GOT3 (cell line): Measurements from ENCODE around the gene FERMT1.
"Not testable (repeated sequence)": the region's sequence is repeated elsewhere in the genome, so short reads cannot be mapped to it uniquely, and the experiment has no call there.

Experiments used
- DNase-seq: peaks from one replicate; lab custom pipeline; 2025; ENCODE audit warnings: mixed read lengths; lab: John Stamatoyannopoulos, UW

FERMT1 gene

GRCh38 chr20:6040540-6040939, 82.3 kb downstream of the FERMT1 start:
- no peak for DNase-seq

DNA sequence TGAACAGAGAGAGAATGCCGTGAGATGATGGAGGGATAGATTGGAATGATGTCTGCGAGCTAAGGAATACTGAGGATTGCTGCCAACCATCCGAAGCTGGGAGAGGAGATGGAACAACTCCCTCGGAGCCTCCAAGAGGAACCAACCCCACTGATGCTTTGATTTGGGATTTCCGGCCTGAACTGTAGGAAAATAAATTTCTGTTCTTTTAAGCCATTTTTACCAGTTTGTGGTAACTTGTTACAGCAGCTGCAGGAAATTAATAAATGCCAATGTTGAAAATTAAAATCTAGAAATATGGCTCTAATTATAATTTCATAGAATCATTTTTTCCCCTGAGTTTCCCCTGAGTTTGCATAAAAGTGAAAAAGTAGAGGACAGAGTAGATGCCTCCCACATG, 83.1 kb downstream of the FERMT1 start:
- no peak for DNase-seq

DNA sequence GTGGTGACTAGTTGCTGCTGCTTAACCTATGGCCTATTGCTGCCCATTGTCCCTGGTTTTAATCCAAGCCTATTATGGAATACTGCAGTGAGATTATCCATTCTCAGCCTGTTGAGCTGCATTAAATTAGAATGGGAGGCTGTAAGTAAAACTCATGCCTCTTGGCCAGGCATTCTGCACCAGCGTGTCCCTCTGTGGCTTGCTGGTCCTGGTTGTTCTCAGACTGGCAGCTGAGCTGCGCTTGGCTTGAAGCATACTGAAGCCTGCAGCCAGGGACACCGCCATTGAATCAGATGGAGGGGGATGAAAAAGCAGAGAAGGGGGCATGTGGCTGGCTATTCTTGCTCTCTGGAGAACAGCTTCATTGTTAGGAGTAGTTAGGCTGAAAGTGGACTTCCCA, 84.6 kb downstream of the FERMT1 start:
- DNase-seq = no peak

- no peak for DNase-seq
Observed at GRCh38 chr20:6037082-6037481, 85.7 kb downstream of the FERMT1 start.

DNA sequence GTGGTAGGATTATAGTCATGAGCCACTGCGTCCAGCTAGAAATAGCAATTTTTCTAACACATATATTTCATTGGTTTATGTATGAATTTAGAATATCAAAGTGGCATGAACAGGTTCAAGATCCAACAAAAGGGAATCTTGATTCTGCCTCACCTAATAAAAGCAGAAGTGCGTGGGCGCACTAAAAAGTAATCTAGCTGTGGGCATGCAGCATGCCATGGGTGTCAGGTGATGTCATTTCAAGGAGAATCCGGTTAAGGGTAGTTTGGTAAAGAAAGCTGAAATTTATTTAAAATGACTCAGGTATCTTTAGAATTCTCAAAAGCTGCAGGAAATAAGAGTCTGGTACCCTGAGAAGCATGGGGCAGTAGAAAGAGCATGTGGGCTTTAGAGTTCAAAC, 86.6 kb downstream of the FERMT1 start:
- DNase-seq = no peak

DNA sequence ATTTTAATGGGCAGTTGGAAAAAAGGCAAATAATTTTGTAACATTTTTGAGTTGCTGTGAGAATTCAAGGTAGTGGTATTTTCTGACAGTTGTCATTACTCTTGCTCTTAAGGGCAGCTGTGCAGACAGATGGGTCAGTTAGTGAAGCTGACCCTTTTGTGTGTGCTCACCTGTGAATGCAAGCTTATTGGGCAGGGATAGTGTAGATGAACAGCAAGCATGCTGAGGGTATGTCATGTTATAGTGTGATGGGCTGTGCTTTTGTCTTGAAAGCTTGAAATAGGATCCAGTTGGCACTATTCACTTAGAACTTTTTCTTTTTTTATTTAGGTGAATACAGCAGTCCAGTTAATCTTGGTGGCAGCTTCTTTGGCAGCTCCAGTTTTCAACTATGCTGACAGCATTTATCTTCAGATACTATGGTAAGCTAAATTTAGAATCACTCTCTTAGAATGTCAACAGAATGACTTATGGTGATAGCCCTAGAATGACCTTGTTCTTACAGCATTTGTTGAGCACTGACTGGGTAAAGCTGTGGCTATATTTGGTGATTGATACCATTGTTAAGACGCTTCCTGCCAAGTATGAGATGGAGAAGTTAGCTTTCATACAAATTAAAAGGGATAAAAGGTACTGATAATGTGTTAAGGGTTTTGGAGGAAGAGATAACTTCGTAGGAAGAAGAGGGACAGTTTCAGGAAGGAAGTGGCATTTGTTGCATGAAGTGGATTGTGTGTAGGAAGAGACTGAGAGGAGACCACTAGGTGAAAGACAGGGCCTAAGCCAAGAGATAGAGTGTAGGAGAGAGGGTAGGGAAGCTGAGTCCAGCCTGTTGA, 88.5 kb downstream of the FERMT1 start:
- no peak for DNase-seq

DNA sequence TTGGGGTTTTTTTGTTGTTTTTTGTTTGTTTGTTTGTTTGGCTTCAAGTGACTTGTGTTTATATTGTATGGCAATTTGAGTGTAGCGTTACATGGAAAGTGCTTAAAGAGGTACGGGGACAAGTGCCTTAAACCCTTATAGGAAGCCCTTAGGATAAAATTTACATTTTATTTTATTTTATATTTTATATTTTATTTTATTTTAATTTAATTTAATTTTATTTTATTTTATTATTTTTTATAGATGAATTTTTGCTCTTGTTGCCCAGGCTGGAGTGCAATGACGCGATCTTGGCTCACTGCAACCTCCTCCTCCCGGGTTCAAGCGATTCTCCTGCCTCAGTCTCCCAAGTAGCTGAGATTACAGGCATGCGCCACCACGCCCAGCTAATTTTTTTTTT, 89.9 kb downstream of the FERMT1 start:
- DNase-seq = not testable (repeated sequence)

DNA sequence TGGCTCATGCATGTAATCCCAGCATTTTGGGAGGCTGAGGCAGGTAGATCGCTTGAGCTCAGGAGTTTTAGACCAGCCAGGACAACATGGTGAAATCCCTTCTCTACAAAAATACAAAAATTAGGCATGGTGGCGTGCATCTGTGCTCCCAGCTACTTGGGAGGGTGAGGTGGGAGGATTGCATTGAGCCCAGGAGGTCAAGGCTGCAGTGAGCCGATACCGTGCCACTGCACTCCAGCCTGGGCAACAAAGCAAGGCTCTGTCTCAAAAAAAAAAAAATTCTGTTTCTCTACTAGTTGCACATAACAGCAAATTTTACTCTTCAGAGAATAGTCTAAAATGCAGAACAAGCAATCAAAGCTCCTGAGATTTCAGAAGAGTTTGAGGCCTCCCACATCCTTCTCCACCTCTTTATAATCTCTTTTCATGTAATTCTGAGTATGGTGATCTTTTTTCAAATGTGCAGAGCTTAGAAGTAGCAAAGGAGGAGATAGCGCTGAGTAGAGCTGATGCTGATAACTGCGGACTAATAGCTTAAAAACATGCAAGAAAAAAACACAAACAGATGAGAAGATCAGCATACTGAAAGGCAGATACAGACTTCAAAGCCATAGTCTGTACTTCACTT, 92.3 kb downstream of the FERMT1 start:
- no peak for DNase-seq

- DNase-seq = no peak
Observed at GRCh38 chr20:6029538-6029937, 93.3 kb downstream of the FERMT1 start.

GRCh38 chr20:6028818-6029217, 94.0 kb downstream of the FERMT1 start:
- DNase-seq = no peak

DNA sequence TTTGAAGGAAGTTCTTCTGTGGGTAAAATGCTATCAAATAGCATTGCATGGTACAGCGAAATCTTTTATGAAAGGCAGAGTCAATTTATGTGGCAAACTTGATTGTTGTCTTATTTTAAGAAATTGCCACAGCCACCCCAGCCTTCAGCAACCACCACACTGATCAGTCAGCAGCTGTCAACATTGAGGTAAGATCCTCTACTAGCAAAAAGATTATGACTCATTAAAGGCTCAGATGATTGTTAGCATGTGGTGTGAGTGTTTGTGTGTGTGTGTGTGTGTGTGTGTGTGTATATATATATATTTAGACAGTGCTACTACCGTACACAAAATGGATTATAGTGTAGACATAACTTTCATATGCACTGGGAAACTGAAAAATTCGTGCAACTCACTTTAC, 96.8 kb downstream of the FERMT1 start:
- DNase-seq = no peak
